ENCODE data around the gene MUC12.
"Not testable (repeated sequence)": the region's sequence is repeated elsewhere in the genome, so short reads cannot be mapped to it uniquely, and the experiment has no call there.

Gene MUC12, protein sequence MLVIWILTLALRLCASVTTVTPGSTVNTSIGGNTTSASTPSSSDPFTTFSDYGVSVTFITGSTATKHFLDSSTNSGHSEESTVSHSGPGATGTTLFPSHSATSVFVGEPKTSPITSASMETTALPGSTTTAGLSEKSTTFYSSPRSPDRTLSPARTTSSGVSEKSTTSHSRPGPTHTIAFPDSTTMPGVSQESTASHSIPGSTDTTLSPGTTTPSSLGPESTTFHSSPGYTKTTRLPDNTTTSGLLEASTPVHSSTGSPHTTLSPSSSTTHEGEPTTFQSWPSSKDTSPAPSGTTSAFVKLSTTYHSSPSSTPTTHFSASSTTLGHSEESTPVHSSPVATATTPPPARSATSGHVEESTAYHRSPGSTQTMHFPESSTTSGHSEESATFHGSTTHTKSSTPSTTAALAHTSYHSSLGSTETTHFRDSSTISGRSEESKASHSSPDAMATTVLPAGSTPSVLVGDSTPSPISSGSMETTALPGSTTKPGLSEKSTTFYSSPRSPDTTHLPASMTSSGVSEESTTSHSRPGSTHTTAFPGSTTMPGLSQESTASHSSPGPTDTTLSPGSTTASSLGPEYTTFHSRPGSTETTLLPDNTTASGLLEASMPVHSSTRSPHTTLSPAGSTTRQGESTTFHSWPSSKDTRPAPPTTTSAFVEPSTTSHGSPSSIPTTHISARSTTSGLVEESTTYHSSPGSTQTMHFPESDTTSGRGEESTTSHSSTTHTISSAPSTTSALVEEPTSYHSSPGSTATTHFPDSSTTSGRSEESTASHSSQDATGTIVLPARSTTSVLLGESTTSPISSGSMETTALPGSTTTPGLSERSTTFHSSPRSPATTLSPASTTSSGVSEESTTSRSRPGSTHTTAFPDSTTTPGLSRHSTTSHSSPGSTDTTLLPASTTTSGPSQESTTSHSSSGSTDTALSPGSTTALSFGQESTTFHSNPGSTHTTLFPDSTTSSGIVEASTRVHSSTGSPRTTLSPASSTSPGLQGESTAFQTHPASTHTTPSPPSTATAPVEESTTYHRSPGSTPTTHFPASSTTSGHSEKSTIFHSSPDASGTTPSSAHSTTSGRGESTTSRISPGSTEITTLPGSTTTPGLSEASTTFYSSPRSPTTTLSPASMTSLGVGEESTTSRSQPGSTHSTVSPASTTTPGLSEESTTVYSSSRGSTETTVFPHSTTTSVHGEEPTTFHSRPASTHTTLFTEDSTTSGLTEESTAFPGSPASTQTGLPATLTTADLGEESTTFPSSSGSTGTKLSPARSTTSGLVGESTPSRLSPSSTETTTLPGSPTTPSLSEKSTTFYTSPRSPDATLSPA (N-terminal part only)

DNA sequence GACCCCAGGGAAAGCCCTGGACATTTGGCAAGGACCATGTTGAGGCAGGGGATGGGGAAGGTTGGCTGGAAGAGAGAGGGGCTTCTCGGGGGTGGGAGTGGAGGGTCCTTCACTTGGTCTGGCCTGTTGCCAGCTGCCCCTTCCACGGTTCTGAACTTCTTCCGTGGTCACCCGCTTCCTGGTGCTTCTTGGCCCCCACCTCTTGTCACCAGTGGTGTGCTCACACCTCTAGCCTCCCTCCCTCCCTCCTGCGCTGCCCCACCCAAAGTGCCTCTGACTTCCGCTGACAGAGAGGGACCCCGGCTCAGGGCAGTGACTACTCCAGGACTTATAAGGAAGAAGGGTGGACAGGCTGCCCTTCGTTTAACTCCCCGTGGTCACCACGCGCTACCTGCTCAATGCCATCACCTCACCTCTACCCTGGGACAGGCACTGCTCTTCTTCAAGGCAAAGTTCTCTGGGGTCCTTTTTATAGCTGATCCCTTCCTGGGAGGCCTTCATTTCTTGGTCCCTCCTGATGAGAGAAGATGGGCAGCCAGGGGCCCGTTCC is at the start of gene MUC12:
Gene MUC12, plus strand, starts transcription at position 500 of the 550 bp plus-strand sequence. CDS start 58 bp downstream, outside the sequence.
- no peak for DNase-seq (ENCODE audit: low read depth)

DNA sequence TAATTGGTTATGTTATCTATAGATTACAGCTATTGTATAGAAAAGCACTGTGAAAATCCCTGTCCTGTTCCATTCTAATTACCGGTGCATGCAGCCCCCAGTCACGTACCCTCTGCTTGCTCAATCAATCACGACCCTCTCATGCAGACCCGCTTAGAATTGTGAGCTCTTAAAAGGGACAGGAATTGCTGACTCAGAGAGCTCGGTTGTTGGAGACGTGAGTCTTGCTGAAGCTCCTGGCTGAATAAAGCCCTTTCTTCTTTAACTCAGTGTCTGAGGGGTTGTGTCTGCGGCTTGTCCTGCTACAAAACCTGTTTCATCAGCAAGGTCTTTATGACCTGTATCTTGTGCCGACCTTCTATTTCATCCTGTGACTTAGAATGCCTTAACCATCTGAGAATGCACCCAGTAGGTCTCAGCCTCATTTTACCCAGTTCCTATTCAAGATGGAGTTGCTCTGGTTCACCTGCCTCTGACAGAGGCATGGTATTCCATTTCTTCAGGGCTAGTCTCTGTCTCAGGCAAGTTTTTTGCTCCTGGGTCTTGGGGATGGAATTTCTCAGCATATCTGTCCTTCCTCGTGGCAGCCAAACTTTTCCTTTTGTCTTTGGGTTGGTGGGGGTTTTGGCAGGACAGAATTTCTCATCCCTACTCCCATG is 49.5 kb upstream of the MUC12 start:
- not testable (repeated sequence) for DNase-seq (ENCODE audit: low read depth)

DNA sequence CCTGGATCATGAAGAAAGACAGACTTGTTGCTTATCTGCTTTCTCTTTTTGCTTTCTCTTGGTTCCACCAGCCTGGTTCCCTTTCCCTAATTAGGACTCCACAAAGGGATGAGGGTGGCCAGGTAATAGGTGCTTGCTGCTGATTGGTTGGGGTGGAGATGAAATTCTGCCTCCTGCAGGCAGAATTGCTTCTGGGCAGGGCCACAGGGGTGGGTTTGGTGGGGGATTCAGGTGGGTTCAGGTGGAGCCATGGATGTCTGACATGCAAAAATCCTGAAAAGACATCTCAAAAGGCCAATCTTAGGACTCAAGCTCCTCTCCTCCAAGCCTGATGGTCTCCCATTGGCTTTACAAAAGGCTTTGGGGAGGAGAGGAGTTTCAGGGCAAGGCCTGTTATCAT is 48.3 kb upstream of the MUC12 start:
- DNase-seq (ENCODE audit: low read depth): no peak

DNA sequence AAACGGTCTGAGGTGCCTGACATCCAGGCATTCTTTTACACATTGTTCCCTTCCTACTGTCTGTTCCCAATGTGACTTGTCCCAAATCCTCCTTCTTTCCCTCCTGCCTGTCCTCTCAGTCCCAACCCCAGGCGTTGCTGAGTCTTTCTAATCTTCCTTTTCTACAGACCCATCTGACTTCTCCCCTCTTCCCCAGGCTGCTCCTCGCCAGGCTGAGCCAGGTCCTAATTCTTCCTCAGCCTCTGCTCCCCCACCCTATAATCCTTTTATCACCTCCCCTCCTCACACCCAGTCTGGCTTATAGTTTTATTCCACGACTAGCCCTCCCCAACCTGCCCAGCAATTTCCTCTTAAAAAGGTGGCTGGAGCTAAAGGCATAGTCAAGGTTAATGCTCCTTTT is 45.7 kb upstream of the MUC12 start:
- DNase-seq (ENCODE audit: low read depth): not testable (repeated sequence)

DNA sequence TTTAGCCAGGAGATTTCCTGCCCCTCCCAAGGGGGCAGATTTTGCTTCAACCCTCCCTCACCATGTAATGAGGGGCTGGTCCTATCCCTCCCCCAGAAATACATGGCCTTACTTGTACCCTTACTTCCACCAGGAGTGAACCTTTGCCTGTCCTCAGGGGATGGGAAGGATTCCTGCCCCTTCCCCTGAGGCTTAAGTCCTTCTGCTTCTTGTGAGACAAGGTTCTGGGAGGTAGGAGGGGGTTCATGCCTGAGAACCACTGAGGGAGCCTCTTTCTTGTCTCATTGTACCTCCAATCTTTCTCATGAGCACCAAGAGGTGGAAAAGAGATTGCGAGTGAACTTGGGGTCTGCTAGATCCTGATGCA is 39.6 kb upstream of the MUC12 start:
- DNase-seq (ENCODE audit: low read depth): no peak

DNA sequence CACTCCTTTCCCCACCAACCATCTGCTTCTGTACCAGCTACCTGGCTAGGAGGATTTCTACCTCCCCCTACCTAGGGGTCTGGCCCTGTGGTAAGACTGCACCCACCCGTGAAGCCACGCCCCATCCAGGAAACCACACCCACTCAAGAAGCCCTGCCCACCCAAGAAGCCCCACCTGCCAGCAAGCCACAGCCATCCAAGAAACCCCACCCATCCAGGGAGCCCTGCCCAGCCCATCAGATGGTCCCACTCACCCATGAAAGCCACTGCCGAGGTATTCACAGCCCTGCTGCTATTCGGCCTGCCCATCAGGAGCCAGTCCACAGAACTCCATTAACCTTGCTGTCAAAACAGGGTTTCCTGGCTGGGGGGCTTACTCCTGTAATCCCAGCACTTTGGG is 35.6 kb upstream of the MUC12 start:
- no peak for DNase-seq (ENCODE audit: low read depth)

DNA sequence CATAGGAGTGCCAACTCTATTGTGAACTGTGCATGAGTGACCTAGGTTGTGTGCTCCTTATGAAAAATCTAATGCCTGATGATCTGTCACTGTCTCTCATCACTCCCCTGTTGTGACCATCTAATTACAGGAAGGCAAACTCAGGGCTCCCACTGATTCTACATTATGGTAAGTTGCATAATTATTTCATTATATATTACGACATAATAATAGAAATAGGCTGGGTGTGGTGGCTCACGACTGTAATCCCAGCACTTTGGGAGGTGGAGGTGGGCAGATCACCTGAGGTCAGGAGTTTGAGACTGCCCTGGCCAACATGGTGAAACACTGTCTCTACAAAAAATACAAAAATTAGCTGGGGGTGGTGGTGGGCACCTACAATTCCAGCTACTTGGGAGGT is 34.0 kb upstream of the MUC12 start:
- not testable (repeated sequence) for DNase-seq (ENCODE audit: low read depth)

DNA sequence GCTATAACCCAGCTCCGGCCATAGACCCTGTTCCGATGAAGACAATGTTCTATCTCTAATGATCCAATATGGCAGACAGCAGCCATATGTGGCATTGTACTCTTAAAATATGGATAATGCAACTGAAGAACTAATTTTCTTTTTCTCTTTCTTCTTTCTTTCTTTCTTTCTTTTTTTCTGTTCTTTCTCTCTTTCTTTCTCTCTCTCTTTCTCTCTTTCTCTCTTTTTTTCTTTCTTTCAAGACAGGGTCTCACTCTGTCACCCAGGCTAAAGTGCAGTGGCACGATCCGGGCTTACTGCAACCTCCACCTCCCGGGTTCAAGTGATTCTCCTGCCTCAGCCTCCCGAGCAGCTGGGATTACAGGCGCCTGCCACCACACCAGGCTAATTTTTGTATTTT is 33.2 kb upstream of the MUC12 start:
- DNase-seq (ENCODE audit: low read depth): not testable (repeated sequence)

DNA sequence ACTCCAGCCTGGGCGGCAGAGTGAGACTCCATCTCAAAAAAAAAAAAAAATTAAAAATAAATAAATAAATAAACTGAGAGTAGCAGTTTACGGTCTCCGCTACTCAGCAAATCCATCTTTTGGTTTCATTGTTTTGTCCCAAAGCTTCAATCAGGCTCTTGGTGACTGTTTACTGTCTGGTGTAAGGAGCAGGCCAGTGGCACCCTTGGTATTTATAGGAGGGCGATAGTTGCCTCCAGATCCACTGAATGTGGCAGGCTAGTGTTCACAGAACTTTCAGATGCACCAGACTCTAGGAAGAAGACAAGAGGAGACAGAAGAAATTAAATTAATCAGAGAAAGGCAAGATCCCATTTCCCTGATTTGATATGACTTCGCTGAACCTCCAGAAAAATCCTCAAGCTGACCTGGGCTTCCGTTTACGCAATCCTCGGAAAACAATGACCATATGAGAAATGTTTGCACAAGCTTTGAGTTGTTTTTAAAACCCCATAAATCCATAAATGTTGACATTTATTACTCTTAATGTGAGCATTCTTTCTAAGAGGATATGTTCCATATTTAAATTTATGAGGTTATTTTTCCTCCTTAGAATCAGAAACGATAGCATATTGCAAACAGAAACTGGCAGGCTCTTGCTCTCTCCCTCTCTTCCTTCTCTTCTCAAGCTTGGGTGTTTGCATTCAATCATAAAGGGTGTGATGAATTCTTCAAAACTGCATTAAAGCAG is 27.2 kb upstream of the MUC12 start:
- DNase-seq (ENCODE audit: low read depth): no peak

DNA sequence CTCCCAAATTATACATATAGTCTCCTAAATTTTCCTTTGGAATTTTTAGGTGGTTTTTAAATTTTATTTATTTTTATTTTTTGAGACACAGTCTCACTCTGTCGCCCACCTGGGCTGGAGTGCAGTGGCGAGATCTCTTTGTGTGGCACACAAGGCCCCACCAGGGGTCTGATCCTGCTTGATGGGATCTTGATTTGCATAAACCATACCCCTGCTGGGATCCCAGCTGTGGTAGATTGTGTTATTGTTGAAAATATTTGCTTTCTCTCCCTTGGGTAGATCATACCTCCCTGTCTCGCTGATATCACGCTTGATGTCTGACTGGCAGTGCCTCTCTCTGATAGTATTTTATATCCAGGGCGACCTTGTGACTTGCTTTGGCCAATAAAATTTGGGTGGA is 25.7 kb upstream of the MUC12 start:
- DNase-seq (ENCODE audit: low read depth): no peak

DNA sequence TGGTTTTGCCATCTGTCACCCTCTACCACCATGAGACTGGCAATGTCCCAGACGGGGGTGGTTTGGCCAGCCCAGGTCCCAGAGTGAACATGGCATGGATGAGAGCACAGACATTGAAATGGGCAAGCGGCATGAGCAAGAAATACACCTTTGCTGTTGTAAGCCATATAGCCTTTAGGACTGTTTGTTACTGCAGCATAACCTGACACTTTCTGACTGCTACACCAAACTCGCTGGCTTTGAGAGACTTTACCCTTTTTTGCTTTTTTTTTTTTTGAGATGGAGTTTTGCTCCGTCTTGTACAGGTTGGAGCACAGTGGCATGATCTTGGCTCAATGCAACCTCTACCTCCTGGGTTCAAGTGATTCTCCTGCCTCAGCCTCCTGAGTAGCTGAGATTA is 25.2 kb upstream of the MUC12 start:
- DNase-seq (ENCODE audit: low read depth): no peak

DNA sequence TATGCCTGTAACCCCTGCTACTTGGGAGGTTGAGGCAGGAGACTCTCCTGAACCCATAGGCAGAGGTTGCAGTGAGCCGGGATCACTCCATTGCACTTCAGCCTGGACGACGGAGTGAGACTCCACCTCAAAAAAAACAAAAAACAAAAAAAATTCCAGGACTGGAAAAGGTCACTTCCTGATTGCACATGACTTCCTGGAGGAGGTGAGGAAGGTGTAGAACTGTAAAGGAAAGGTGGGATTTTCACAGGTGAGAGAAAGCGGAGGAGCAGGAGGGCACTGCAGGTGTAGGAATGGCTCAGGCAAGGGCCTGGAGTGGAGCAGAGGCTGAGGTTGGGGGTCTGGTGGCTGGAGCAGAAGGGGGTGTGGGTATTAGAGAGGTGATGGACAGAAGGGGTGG is 23.3 kb upstream of the MUC12 start:
- DNase-seq (ENCODE audit: low read depth): no peak

DNA sequence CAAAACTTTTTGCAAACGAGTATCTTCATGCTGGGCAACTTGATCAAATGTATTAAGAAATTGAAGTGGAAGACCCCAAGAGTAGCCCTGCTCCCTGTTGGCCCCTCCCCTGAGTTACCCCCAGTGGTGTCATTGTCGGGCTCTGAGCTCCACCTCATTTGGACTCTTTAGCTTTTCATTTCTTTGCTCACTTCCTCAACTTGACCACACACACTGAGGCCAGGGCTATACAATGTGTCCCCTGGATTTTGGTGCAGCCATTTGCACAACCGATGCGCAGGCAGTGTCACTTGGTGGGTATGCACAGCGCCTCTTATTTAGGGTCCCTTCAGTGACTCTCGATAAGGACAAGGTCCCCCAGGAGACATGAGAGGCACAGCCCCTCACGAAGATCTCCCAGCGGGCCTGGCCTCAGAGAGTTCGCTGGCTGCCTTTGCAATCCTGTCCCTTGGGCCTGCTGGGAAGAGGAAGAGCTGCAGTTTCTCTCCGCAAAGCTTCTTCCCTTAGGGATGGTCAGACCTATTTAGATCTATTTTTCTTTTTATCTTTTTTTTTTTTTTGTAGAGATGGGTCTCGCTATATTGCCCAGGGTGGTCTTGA is 22.5 kb upstream of the MUC12 start:
- DNase-seq (ENCODE audit: low read depth): no peak

DNA sequence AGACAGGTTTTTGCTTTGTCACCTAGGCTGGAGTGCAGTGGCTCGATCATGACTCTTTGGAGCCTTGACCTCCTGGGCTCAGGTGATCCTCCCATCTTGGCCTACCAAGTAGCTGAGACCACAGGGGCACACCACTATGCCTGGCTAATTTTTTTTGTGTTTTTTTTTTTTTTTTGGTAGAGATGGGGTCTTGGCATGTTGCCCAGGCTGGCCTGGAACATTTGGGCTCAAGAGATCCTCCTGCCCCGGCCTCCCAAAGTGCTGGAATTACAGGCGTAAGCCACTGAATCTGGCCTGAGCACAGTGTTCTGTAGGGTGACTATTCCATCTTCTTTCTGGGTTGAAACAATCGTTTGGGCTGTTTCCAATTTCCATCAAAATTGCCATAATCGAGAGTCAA is 21.6 kb upstream of the MUC12 start:
- DNase-seq (ENCODE audit: low read depth): no peak

DNA sequence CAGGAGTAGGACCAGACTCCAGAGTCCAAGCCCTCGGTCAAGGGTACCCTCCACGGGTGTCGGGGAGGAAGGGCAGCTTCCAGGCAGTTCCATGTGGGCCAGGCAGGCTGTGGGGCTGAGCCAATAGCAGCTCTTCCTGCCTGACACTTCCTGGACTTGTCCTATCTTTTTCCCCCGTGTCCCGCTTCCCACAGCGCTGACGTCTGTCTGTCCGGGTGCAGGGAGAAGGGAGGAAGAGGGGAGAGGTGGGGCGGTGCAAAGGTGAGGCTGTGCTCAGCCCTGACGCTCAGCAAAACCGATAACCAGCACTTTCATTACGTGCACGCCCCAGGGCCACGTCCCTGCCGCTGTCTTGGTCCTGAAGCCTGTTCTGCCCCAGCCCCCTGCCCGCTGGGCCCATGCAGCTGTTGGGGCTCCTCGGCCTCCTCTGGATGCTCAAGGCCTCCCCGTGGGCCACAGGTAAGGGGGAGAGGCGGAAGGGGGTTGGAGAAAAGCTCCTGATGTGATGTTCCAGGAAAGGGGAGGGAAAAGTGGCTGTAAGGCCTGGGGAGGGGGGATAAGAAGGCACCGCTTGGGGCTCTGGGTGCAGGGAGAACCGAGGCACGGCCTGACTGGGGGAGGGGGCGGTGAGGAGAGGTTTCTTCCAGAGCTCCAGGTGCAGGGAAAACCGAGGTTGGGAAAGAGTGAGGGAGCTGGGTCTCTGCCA is 20.0 kb upstream of the MUC12 start, which contains the start of gene MUC3A:
Gene MUC3A, plus strand, starts transcription at position 308 of the 706 bp plus-strand sequence. Its CDS starts 91 bp downstream, at position 399.
- no peak for DNase-seq (ENCODE audit: low read depth)

DNA sequence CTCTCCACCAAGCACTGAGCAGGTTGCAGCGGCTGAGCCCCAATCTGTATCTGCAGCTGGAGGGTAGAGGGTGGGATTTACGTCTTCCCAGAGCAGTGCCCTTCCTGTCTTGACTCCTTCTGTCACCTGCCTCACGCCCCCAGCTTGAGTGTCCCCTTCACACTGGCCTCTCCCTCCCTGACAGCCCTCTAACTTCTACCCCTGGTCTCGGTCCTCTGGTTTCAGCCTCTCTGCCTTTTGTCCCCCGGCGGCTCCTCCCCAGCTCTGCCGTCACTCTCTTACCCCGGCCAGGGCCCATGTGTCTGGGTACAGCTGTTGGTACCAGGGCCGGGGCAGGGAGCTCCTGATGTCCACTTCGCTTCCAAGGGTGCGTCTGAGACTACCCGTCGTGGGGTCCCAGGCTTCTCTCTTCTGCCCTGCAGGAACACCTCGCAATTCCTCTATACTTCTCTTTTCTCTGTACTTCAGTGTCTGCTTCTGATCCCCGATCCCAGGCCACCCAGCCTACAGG is 19.4 kb upstream of the MUC12 start:
- no peak for DNase-seq (ENCODE audit: low read depth)

DNA sequence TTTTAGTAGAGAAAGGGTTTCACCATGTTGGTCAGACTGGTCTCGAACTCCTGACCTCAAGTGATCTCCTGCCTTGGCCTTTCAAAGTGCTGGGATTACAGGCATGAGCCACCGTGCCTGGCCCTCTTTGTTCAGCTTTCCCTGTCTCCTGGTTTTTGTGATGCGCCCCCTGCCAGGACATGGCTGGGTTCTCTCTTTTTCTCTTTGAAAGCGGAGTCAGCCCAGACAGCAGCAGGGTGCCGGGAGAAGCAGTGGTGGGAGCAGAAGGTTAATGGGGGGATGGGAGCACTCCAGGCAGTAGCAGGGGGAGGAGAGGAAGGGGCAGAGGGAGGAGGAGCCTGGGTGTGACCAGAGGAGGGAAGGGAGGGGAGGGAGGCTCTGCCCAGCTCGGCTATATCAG is 18.2 kb upstream of the MUC12 start:
- DNase-seq (ENCODE audit: low read depth): no peak

DNA sequence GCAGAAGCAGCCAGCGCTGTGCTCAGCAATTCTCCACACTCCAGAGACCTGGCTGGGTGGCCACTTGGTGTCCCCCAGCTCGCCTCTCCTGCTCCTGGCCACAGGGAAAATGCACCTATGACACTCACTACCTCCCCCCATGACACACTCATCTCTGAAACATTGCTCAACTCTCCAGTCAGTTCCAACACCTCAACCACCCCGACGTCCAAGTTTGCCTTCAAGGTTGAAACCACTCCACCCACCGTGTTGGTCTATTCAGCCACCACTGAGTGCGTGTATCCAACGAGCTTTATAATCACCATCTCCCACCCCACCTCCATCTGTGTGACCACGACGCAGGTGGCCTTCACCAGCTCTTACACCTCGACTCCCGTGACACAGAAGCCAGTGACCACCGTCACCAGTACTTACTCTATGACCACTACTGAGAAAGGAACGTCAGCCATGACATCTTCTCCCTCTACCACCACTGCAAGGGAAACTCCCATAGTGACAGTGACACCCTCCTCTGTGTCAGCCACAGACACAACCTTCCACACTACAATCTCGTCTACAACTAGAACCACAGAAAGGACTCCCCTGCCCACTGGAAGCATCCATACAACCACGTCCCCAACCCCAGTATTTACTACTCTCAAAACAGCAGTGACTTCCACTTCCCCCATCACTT is 17.3 kb upstream of the MUC12 start:
- DNase-seq (ENCODE audit: low read depth): no peak

DNA sequence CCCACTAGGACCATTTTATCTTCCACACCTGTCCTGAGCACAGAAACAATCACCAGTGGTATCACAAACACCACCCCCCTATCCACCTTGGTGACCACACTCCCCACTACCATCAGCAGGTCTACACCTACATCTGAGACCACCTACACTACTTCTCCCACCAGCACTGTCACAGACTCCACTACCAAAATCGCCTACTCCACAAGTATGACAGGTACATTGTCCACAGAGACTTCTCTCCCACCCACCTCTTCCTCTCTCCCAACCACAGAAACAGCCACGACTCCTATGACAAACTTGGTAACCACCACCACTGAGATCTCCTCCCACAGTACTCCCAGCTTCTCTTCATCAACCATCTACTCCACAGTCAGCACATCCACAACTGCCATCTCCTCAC is 16.7 kb upstream of the MUC12 start:
- no peak for DNase-seq (ENCODE audit: low read depth)

Data from T-helper 22 cell (primary cell).